Loucy (cell line): ENCODE results near the gene NAT8L.

Experiments
- CTCF ChIP-seq: fragments of 200-600 bp; sonication (generic); conservative IDR thresholded peaks from 2 replicates; pipeline ENCODE4 v1.5.1; 2014; ENCODE audit warnings: mild to moderate bottlenecking, antibody characterized with exemption, low read length
- EZH2phosphoT487 ChIP-seq: fragments of 200-600 bp; IDR thresholded peaks from 2 replicates; pipeline ENCODE4 v1.6.1; 2018; ENCODE audit warnings: antibody characterized with exemption, mild to moderate bottlenecking, moderate library complexity, borderline replicate concordance

DNA sequence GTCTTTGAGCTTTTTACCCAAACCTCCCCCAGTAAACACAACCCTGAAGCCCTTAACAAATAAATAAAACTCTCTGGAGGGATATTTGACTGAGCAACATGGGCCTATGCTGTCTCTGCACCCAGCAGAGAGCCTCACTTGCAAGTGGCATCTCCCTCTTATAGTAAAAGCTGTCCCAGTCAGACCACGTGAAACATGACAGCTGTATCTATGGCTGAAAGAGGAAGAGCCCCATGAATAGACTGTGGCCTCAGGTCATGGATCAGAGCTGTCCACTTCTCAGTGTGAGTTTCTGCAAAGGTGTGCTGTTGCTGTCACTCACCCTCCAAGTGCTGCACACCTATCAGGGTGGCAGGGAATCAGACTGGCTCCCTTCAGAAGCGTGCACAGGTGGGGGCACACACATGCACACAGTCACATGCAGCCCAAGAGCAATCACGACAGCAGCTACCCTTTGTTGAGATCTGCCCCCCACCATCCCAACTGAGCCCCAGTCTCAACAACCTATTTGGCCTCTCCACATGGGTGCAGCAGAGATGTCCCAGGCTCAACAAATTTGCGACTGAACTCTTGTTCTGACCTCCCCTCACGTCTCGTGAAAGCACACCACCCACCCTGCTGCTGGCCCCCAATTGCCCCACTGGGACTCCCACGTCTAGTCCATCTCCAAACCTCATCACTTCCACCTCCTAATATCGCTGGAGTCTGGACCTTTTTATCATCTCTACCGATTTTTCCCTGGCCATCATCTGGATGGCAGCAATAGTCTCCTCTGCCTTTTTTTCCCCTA lies 45.6 kb downstream of the NAT8L start:
- no peak for TF ChIP-seq EZH2phosphoT487
- TF ChIP-seq CTCF, result no peak
